ENCODE results near the gene VWA5B1. TPM values are rescaled to one million over a fixed set of nuclear protein-coding genes. Genes with fewer than 3 reads are reported as not detected.

Gene VWA5B1
- total RNA-seq, 4 donors from 2014 or later: not detected

GRCh38 chr1:20368866-20369470 lies 78.3 kb downstream of the VWA5B1 start:
- TF ChIP-seq CTCF (IDR thresholded peaks at IDR 0.05) (no peak), POLR2A (IDR thresholded peaks at IDR 0.05) (no peak)
- peaks cover 0 to 19% (median 13%) of the 10 kb centered on the region in 3 donors for H3K4me1 ChIP-seq
- H3K27me3 ChIP-seq: peaks cover 0 to 99% (median 7%) of the 10 kb centered on the region in 4 donors
- no peak for DNase-seq
- H3K4me3 ChIP-seq: no peak overlapping the region
- H3K36me3 ChIP-seq: no peaks in the 10 kb centered on the region
- H3K27ac ChIP-seq: no peak overlapping the region
- intact Hi-C loops (cut with DNase I): no loop called here
- WGBS, 2 donors: 71 to 80% methylated on average over 5 to 7 of the region's 7 CpGs
- no peaks in the 10 kb centered on the region for H3K9me3 ChIP-seq

- intact Hi-C loops (cut with DNase I): loop anchor here (10.0 kb wide), 1 partner anchor 124 kb away; no protein-coding TSS in a partner anchor
- H3K27ac ChIP-seq: no peak overlapping the region
Measured at GRCh38 chr1:20370698-20371097, 80.0 kb downstream of the VWA5B1 start.

GRCh38 chr1:20371411-20371810 lies 80.7 kb downstream of the VWA5B1 start:
- Histone ChIP-seq H3K27ac (no peak overlapping the region), H3K36me3 (no peaks in the 10 kb centered on the region), H3K4me3 (no peak overlapping the region), H3K27me3 (peaks cover 0 to 93% (median 0%) of the 10 kb centered on the region in 4 donors), H3K4me1 (peaks cover 0 to 12% (median 6%) of the 10 kb centered on the region in 3 donors), H3K9me3 (no peaks in the 10 kb centered on the region)
- TF ChIP-seq POLR2A (IDR thresholded peaks at IDR 0.05) (no peak), CTCF (IDR thresholded peaks at IDR 0.05) (no peak)
- intact Hi-C loops (cut with DNase I): loop anchor here (10.0 kb wide), 1 partner anchor 123 kb away; no protein-coding TSS in a partner anchor
- DNase-seq: no peak
- 32% methylated on average over 6 of the region's 6 CpGs for WGBS, 2 donors

More at GRCh38 chr1:20370698-20371097, 80.0 kb downstream of the VWA5B1 start:
- H3K9me3 ChIP-seq: no peaks in the 10 kb centered on the region
- peaks cover 0 to 19% (median 13%) of the 10 kb centered on the region in 3 donors for H3K4me1 ChIP-seq
- no peak for TF ChIP-seq CTCF (IDR thresholded peaks at IDR 0.05)
- TF ChIP-seq POLR2A (IDR thresholded peaks at IDR 0.05): no peak
- no peaks in the 10 kb centered on the region for H3K36me3 ChIP-seq
- 56 to 57% methylated on average over 7 to 8 of the region's 8 CpGs for WGBS, 2 donors
- H3K27me3 ChIP-seq: peaks cover 0 to 93% (median 2%) of the 10 kb centered on the region in 4 donors
- DNase-seq: no peak
- H3K4me3 ChIP-seq: no peak overlapping the region

GRCh38 chr1:20371883-20372282 lies 81.2 kb downstream of the VWA5B1 start:
- TF ChIP-seq POLR2A (IDR thresholded peaks at IDR 0.05) (no peak), CTCF (IDR thresholded peaks at IDR 0.05) (no peak)
- intact Hi-C loops (cut with DNase I): loop anchor here (10.0 kb wide), 1 partner anchor 123 kb away; no protein-coding TSS in a partner anchor

GRCh38 chr1:20372676-20373075 lies 82.0 kb downstream of the VWA5B1 start:
- Histone ChIP-seq H3K27ac (no peak overlapping the region), H3K4me1 (no peaks in the 10 kb centered on the region), H3K27me3 (peaks cover 0 to 91% (median 0%) of the 10 kb centered on the region in 4 donors), H3K9me3 (no peaks in the 10 kb centered on the region), H3K36me3 (no peaks in the 10 kb centered on the region), H3K4me3 (no peak overlapping the region)
- 58 to 65% methylated on average over 4 of the region's 4 CpGs for WGBS, 2 donors
- DNase-seq: no peak
- intact Hi-C loops (cut with DNase I): loop anchor here (10.0 kb wide), 1 partner anchor 122 kb away; no protein-coding TSS in a partner anchor
- TF ChIP-seq CTCF (IDR thresholded peaks at IDR 0.05) (no peak), POLR2A (IDR thresholded peaks at IDR 0.05) (no peak)

More at GRCh38 chr1:20371883-20372282, 81.2 kb downstream of the VWA5B1 start:
- Histone ChIP-seq H3K4me1 (peaks cover 0 to 7% (median 2%) of the 10 kb centered on the region in 3 donors), H3K9me3 (no peaks in the 10 kb centered on the region), H3K4me3 (no peak overlapping the region), H3K36me3 (no peaks in the 10 kb centered on the region), H3K27me3 (peaks cover 0 to 93% (median 0%) of the 10 kb centered on the region in 4 donors), H3K27ac (no peak overlapping the region)
- no peak for DNase-seq
- 15 to 20% methylated on average over 1 to 2 of the region's 2 CpGs for WGBS, 2 donors
